Right lobe of liver (tissue), 6 donors: ENCODE measurements around the gene SETD5. TPM values are rescaled to one million over a fixed set of nuclear protein-coding genes. Genes with fewer than 3 reads are reported as not detected.

Source experiments
- ATAC-seq, 4 donors: fragments of 200-7000 bp; cut with Tn5 transposase; one replicate each; pipeline ENCODE4 v1.9.1; 2020; ENCODE audit warnings: mild to moderate bottlenecking in 4 of 4, moderate library complexity in 4 of 4
- DNase-seq, 3 donors: peaks; one replicate each; pipeline ENCODE4 v3.0.0-alpha.2; 2020
- H3K27ac ChIP-seq, 3 donors: fragments of 200-600 bp; one replicate each; pipeline ENCODE4 v1.8.0; 2022
- H3K27me3 ChIP-seq, 2 donors: fragments of 200-600 bp; one replicate each; pipeline ENCODE4 v1.8.0; 2022
- H3K36me3 ChIP-seq, 4 donors: fragments of 200-600 bp; sonication (generic) in 1 of 4; one replicate each; pipeline versions ENCODE4 v1.5.1 to v1.8.0; 2017 to 2022; ENCODE audit warnings: control low read depth in 1 of 4
- H3K4me1 ChIP-seq, 4 donors: fragments of 200-600 bp; sonication (generic) in 1 of 4; one replicate each; pipeline versions ENCODE4 v1.5.1 to v1.8.0; 2017 to 2022; ENCODE audit warnings: control low read depth in 1 of 4
- H3K4me3 ChIP-seq, 3 donors: fragments of 200-600 bp; one replicate each; pipeline ENCODE4 v1.8.0; 2022
- H3K9me3 ChIP-seq, 4 donors: fragments of 200-600 bp; sonication (generic) in 1 of 4; one replicate each; pipeline versions ENCODE4 v1.5.1 to v1.8.0; 2017 to 2022; ENCODE audit warnings: control low read depth in 1 of 4
- POLR2A ChIP-seq: fragments of 450-650 bp; IDR thresholded peaks from one replicate; pipeline ENCODE4 v1.6.1; 2017; ENCODE audit warnings: antibody characterized with exemption, mild to moderate bottlenecking
- WGBS: methylation state at CpG from one replicate; pipeline ENCODE4 v1.1.6; 2018; ENCODE audit warnings: low coverage, low lambda C conversion rate; ENCODE audit not compliant: insufficient coverage; ENCODE audit errors: missing lambda C conversion rate; 5-methylcytosine and 5-hydroxymethylcytosine counted together
- intact Hi-C, 2 donors: fragments of 100-400 bp; cut with DNase I; formaldehyde crosslinking; loops; one replicate each; pipeline versions ENCODE4 v1.11.2 to v1.14.1; 2022
- total RNA-seq, 6 experiments: library from RNA; depleted of rRNA in 2 of 6; stranded (reverse); fragments of >200 nt in 2 of 6; fragmentation: NEBNext Ultra II Directional in 3 of 6; extraction: Animal tissue kit (Norgen Biotek cat#: 25700) in 3 of 6; gene quantifications; one replicate each; pipeline versions ENCODE4 v1.1.0 to v1.2.4, GENCODE V29; 2016 to 2023
- TF ChIP-seq, protein P1 (sequence below), 4 donors: fragments of 200-600 bp in 3 of 4; fragments of 450-650 bp in 1 of 4; IDR thresholded peaks; one replicate each; pipeline versions ENCODE4 v1.5.1 to v1.8.0; 2016 to 2022; ENCODE audit warnings: antibody characterized with exemption in 4 of 4, mild to moderate bottlenecking in 2 of 4
- donor health status: DM: no; HTN: yes; CAD: no.
- donor health status: DM: no; HTN: no; CAD: no.
- donor health status: DM: no; HTN: no; CAD: no.
- donor health status: DM: no; HTN: yes; CAD: no.
- donor health status: DM: no; HTN: yes; CAD: no.

Gene SETD5
- total RNA-seq, 6 experiments from 2014 or later: 38.7 to 71.4 (median 52.3) TPM

DNA sequence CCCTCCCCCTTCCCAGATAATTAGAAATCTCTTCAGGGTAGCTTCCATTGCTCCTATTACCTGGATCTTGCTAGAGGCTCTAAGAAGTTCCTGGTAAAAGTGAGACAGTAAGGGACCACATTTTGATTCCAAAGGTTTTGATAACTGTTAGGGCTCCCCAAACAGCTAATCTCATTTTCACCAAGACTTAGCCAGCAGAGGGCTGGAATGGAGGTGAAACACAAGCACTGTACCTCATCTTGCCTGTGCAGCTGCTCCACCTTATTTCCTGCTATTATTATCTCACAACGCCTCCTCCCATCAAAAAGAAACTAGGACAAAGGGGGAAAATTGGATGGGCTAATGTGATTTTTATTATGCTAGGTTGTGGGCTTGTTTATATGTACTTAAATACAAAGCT, 7.3 kb downstream of the SETD5 start:
- intact Hi-C loops: no loop called here
- Histone ChIP-seq H3K9me3 (no peaks in the 10 kb centered on the region), H3K4me3 (no peak overlapping the region), H3K36me3 (no peaks in the 10 kb centered on the region), H3K27me3 (no peaks in the 10 kb centered on the region), H3K27ac (no peak overlapping the region), H3K4me1 (peaks cover 2 to 88% (median 28%) of the 10 kb centered on the region in 4 donors)
- no peak for ATAC-seq
- no peak for DNase-seq
- TF ChIP-seq POLR2A: no peak
- TF ChIP-seq, protein P1, sequence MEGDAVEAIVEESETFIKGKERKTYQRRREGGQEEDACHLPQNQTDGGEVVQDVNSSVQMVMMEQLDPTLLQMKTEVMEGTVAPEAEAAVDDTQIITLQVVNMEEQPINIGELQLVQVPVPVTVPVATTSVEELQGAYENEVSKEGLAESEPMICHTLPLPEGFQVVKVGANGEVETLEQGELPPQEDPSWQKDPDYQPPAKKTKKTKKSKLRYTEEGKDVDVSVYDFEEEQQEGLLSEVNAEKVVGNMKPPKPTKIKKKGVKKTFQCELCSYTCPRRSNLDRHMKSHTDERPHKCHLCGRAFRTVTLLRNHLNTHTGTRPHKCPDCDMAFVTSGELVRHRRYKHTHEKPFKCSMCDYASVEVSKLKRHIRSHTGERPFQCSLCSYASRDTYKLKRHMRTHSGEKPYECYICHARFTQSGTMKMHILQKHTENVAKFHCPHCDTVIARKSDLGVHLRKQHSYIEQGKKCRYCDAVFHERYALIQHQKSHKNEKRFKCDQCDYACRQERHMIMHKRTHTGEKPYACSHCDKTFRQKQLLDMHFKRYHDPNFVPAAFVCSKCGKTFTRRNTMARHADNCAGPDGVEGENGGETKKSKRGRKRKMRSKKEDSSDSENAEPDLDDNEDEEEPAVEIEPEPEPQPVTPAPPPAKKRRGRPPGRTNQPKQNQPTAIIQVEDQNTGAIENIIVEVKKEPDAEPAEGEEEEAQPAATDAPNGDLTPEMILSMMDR (IDR thresholded peaks at IDR 0.05): no peak
- WGBS: 8% methylated on average over 1 of the region's 1 CpG

DNA sequence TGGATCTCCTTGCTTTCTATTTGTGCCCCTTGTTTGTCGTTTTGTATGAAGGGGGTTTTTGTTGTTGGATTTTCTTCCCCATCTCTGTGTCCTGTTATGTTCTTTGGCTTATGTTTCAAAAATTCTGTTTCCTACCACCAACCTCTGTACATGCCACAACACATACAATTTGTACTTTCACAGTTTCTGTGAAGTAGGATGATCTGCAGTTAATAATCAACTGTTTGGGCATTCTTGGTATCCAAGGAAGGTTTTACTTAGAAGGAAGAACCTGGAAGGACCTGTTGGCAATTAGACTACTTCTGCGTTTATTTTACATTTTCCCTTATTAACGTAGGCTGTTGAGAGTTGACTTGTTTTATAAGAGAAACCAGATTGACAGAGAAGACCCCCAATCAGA, 8.3 kb downstream of the SETD5 start:
- intact Hi-C loops: no loop called here

DNA sequence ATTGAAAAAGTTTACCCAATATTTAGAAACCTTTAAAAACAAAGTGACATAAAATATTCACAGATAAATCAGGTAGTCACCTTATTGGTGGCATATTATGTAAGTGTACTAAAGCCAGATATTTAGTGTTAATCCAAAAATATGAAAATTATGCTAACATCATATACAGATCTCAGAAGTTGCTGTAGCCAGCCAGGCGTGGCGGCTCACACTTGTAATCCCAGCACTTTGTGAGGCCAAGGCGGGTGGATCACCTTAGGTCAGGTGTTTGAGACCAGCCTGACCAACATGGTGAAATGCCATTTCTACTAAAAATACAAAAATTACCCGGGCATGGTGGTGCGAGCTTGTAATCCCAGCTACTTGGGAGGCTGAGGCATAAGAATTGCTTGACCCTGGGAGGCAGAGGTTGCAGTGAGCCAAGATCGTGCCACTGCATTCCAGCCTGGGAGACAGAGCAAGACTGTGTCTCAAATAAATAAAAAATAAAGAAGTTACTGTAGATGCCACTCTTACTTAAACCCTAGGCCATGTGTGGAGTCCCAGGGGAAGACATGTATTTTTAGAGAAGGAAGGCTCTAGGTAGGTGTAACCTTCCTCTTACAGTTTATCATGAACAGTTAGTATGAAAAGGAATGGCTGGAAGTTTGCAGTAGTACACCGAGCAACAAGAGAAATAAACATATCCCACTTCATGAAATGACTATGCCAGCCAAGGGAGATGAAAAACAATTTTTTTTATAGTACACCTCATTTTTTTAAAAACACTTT, 9.6 kb downstream of the SETD5 start:
- DNase-seq (no peak), ATAC-seq (no peak)
- no peak overlapping the region for H3K4me3 ChIP-seq
- intact Hi-C loops: no loop called here
- TF ChIP-seq, protein P1 (IDR thresholded peaks at IDR 0.05): no peak
- H3K27me3 ChIP-seq: no peaks in the 10 kb centered on the region
- H3K4me1 ChIP-seq: peaks cover 0 to 89% (median 23%) of the 10 kb centered on the region in 4 donors
- 91% methylated on average over 6 of the region's 7 CpGs for WGBS
- H3K27ac ChIP-seq: no peak overlapping the region
- no peaks in the 10 kb centered on the region for H3K9me3 ChIP-seq
- no peaks in the 10 kb centered on the region for H3K36me3 ChIP-seq

More for the DNA sequence above, 8.3 kb downstream of the SETD5 start:
- H3K4me1 ChIP-seq: peaks cover 2 to 89% (median 26%) of the 10 kb centered on the region in 4 donors
- H3K4me3 ChIP-seq: no peak overlapping the region
- ATAC-seq (no peak), DNase-seq (no peak)
- H3K9me3 ChIP-seq: no peaks in the 10 kb centered on the region
- H3K27ac ChIP-seq: no peak overlapping the region
- H3K36me3 ChIP-seq: no peaks in the 10 kb centered on the region
- no peak for TF ChIP-seq POLR2A
- TF ChIP-seq, protein P1 (IDR thresholded peaks at IDR 0.05): no peak
- WGBS: 38% methylated on average over 3 of the region's 3 CpGs
- no peaks in the 10 kb centered on the region for H3K27me3 ChIP-seq

DNA sequence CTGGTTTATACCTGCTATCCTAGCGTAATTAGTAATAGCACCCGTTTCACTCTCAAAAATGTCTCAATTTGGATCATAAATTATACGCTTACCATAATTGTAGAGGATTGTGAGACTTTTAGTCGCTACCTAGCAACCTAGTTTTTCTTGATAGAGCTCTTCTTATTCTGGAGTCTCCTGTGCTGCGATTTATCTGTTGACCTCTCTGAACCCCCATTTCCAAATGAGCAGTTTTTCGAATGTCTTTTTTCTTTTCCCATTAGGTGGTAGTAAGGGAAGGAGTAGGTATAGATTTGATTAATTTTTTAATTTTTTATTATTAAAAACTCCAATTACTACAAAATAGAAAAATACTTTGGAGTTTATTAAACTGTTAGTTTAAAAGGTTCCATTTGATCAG, 10.6 kb downstream of the SETD5 start:
- 75% methylated on average over 6 of the region's 6 CpGs for WGBS
- H3K36me3 ChIP-seq: no peaks in the 10 kb centered on the region
- H3K27me3 ChIP-seq: no peaks in the 10 kb centered on the region
- TF ChIP-seq, protein P1 (IDR thresholded peaks at IDR 0.05): no peak
- TF ChIP-seq POLR2A: no peak
- ATAC-seq (no peak), DNase-seq (no peak)
- H3K4me3 ChIP-seq: no peak overlapping the region
- peaks cover 0 to 79% (median 19%) of the 10 kb centered on the region in 4 donors for H3K4me1 ChIP-seq
- no peaks in the 10 kb centered on the region for H3K9me3 ChIP-seq
- no peak overlapping the region for H3K27ac ChIP-seq
- intact Hi-C loops: no loop called here
